HG03066 (cell line): ENCODE results near the gene SEL1L.
"Not testable (repeated sequence)": the region's sequence is repeated elsewhere in the genome, so short reads cannot be mapped to it uniquely, and the experiment has no call there.

Experiments used
- ATAC-seq: cut with Tn5 transposase; IDR thresholded peaks from one replicate; pipeline ENCODE4 v1.9.1; 2021; ENCODE audit warnings: low read depth; ENCODE audit not compliant: unreplicated experiment

The SEL1L gene

DNA sequence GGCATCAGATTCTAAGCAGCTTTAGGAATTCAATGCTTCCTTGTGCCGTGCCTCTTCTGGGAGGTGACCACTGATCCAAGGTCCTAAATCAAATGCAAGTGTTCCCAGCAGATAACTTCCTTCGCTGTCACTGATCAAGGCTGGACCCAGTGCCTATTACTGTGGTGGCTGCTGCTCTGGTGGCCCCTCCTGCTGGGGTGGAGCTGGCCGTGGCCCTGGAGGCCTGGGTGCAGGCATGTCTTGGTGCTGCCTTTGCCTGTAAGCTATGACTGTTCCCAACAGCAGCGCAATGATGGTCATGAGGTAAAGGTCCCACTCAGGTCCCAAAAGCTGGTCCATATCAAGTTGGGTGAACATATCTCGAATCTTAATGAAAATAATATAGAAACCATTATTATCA lies 56.8 kb downstream of the SEL1L start:
- no peak for ATAC-seq

DNA sequence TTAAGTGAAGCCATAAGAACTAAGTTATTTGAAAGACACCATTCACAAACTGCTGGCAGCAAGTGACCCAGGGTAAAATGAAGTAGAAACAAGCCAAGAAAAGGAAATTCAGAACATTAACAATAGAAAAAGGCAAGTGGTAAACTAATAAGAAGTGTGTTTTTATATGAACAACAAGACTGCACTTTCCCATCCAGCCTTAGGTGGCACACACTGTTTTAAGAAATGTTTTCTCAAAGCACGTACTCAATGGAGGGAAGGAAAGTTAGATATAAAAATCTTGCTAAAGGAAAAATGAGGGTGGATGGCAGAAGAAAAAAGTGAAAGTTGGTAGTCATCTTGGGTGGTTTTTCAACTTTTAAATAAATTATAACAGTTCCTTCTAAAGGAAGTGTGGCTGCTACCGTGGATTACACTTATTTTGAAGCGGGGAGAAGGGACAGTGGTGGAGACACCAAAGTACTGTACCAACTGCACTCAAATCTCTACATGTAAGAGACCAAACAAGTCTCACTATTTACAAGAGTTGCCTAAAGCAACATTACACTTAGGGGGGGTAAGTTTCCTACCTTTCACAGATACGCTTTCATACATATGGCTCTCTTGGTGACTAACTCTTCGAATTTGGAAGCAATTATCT lies 58.8 kb downstream of the SEL1L start:
- no peak for ATAC-seq

DNA sequence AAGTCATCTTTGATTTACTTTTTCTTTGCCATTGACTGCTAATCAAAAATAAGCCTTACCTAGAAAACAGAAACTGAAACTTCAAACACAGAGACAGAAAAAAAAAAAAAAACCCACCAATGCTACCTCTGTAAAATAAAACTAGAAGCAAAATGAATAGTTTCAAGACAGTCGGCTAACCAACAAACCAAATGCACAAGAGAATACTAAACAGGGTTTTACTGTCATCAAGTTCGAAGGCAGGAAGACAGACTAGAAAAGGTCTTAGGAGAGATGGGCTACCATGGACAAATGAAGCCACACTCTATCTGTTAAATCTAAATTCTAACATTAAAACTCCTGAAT lies 59.5 kb downstream of the SEL1L start:
- peak; percentile 53 for ATAC-seq

- ATAC-seq = peak; percentile 5
These were observed 60.1 kb downstream of the SEL1L start for GRCh38 chr14:81473456-81474147.

DNA sequence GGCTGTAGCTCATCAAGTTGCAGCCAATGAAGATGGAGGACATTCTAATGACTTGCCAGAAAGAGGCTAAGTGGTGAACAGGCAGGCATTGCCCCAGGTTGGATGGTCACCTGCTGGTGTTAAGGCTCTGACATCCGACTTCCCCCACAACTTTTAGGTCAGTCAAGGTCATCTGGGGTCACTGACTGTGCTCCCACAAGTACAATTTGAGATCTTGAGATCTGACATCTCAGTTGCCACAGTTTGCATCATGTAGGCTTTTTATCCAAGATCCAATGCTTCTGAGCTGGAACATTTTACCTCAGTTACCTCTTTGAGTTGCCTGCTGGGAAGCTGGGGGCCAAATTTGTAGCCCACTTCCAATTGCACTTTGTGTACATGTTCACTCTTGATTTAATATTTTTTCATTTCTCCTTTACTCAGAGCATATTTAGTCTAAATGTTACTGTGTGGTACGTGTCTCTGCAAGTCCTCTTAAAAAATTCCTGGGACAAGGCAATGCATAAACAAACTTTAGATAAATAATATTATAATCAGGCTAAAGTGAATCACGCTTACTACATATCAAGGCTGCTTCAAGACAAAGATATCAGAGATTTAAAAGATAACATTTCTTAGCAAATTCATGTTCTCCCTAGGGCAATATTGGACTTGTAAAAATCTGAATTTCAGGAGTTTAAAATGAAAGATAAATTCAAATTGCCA lies 61.4 kb downstream of the SEL1L start:
- no peak for ATAC-seq

DNA sequence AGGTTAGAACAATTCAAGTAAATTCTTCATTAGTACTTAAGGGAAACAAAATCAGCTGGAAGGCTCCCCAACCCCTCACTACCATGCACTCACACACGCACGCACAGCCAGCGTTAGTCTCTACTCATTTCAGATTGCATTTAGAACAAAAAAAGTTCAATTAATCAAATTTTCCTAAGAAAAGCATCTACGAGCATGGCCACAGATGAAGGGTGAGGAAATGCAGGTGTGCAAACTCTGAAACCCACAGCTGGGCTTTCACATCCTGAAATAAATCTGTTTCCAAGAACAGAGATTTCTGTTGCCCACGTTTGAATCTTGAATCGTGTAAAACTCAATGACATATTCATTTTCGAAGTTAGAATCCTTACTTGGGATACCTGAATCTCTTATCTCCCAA lies 62.6 kb downstream of the SEL1L start:
- ATAC-seq = peak; percentile 41

- peak; percentile 41 for ATAC-seq
These were observed 63.2 kb downstream of the SEL1L start for GRCh38 chr14:81470557-81470826.

DNA sequence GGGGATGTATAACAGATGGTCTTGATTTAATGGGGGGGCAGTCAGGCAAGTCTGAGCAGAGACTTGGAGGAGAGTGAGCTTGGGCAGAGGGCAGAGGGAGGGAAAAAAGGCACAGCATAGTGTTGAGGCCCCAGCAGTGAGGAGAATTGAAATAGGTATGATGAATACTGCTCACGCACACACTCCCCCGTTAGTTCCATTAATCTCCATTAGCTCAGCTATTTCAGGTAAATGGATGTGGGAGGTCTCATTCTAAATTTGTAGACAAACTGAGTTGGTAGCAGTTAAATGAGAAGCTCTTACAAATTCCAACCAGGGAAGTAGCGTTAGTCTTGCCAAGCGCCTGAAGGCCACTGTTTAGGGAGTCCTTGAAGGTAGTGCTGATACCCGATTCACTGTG lies 66.8 kb downstream of the SEL1L start:
- ATAC-seq = no peak

- ATAC-seq = no peak
These were observed 68.0 kb downstream of the SEL1L start for GRCh38 chr14:81465507-81466228.

GRCh38 chr14:81465003-81465392 lies 68.7 kb downstream of the SEL1L start:
- ATAC-seq = peak; percentile 24

GRCh38 chr14:81464253-81465002 lies 69.2 kb downstream of the SEL1L start:
- peak; percentile 64 for ATAC-seq

DNA sequence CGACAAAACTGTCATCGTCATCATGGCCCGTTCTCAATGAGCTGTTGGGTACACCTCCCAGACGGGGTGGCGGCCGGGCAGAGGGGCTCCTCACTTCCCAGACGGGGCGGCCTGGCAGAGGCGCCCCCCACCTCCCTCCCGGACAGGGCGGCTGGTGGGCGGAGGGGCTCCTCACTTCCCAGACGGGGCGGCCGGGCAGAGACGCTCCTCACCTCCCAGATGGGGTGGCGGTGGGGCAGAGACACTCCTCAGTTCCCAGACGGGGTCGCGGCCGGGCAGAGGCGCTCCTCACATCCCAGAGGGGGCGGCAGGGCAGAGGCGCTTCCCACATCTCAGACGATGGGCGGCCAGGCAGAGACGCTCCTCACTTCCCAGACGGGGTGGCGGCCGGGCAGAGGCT lies 71.3 kb downstream of the SEL1L start:
- not testable (repeated sequence) for ATAC-seq

GRCh38 chr14:81459912-81460311 lies 73.7 kb downstream of the SEL1L start:
- ATAC-seq = no peak

- no peak for ATAC-seq
These were observed 75.3 kb downstream of the SEL1L start for GRCh38 chr14:81458352-81458751.

DNA sequence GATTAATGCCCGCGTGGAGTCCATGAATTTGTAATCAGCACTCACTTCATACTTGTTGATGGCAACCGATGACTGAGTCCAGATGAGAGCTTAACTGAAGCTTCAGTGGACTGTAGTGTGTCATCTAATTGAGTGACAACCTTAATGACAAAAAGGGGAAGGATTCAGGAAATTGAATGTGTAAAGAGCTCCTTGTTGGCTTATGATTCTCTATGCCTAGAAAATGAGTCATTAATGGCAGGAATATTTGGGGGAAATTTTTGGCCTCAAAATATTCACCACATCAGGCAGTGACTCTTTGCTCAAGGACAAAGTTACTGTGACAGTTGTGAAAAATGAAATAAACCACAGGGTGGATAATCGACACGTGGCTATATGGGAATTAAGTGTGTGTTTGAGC lies 78.3 kb downstream of the SEL1L start:
- no peak for ATAC-seq

- peak; percentile 88 for ATAC-seq
These were observed 79.0 kb downstream of the SEL1L start for GRCh38 chr14:81454572-81455218.

DNA sequence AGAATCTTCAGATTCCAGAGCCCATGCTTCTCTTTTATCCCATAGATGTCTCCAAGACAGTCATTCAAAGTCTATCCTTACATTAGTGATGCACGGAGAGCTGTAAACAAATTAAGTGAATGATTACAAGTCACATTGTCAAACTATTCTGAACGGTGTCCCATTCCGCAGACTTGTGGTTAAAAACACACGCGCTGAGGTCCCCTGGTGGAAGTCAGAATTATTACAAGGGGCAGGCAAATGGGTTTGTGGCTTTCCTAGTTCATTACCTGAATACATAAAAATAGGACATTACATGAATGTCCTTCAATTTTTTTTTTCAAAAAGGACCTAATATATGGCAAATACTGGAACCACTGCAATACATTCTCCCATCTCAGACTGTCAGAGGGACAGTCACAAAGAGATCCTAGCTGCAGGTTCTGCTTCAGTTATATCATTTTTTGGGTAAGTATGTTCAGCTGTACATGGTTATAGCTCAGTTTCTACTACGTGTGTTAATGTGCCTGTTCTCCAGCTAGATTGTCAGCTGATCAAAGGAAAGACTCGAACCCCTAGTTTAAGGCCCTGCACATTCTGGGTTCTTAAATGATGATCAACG lies 80.4 kb downstream of the SEL1L start:
- peak; percentile 60 for ATAC-seq

GRCh38 chr14:81452341-81453133 lies 81.1 kb downstream of the SEL1L start:
- ATAC-seq = no peak

DNA sequence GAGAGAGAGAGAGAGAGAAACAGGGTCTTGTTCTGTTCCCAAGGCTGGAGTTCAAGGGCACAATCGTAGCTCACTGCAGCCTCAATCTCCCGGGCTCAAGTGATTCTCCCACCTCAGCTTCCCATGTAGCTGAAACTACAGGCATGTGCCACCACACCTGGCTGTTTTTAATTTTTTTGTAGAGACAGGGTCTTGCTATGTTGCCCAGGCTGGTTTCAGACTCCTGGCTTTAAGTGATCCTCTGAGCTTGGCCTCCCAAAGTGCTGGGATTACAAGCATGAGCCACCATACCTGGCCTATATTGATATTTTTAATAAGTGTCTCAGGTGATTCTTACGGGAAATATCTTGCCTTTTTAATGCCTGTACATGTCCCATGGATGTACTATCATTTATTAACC lies 82.7 kb downstream of the SEL1L start:
- ATAC-seq = no peak
